Medulla oblongata (tissue), 1 donor: ENCODE data around the gene CPNE4.
A peak's percentile ranks its signal among the peaks of the same experiment; 100 is the strongest.
"Not testable (repeated sequence)": the region's sequence is repeated elsewhere in the genome, so short reads cannot be mapped to it uniquely, and the experiment has no call there.

Experiments
- DNase-seq: peaks from one replicate; pipeline ENCODE4 v3.0.0-alpha.2; 2015; ENCODE audit errors: extremely low spot score

CPNE4 gene

GRCh38 chr3:132016061-132017041 lies 18.5 kb downstream of the CPNE4 start:
- DNase-seq = no peak

DNA sequence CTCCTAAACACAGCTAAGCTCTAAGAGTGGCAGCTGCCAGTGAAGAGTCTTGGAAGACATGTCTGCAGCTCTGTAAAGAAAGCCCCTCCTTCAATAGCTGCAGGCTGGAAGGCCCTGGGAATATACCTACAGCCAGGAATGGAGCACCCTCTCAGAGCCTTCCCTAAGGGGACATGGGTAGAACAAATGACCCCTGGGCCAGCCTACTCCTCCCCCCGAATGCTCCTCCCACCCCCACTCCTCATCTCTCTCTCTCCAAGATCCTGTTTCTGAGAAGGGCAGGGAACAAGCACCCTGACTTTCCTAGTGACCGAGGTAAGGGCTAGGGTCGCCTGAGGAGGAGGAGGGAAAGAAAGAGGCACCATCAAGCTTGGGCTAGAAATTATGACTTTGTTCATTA lies 20.7 kb downstream of the CPNE4 start:
- DNase-seq = no peak

- no peak for DNase-seq
Observed at GRCh38 chr3:132009241-132009640, 25.6 kb downstream of the CPNE4 start.

DNA sequence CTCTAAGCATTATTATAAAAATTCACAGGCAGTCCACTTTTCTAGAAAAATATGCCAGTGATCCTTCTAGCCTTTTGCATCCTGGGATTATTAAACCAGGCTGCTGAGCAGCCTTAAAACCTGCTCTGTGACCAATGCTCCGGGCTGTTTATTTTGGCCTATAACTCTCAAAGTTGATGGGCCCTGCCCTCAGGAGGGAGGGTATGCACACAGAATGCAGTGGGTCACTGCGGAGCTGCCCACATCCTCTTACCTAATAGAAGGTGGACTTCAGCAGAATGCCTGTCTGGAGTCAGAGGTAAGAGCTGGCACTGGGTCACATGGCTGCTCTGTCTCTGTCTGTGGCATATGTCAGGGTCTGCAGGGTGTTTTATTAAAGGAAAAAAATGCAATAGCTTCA lies 26.0 kb downstream of the CPNE4 start:
- DNase-seq = no peak

GRCh38 chr3:132007617-132008016 lies 27.2 kb downstream of the CPNE4 start:
- DNase-seq = no peak

GRCh38 chr3:132006605-132007204 lies 28.1 kb downstream of the CPNE4 start:
- DNase-seq = peak; percentile 10

DNA sequence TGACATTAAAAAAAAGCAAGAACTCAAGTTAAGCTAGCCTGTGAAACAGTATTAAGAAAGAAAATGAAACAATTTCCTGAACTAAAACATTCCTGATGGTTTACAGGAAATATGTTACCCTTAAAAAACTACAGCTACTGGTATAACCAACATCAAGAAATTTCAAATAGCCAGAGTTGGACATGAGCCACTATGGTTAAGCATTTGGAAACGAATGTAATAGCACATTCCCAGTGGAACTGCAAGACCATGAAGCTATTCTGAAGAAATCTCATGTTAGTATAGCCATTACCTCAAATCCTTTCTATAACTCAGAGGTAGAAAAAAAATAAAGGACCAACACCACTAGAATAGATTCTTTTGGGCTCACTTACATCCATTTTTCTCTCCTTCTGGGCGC lies 30.2 kb downstream of the CPNE4 start:
- DNase-seq = no peak

DNA sequence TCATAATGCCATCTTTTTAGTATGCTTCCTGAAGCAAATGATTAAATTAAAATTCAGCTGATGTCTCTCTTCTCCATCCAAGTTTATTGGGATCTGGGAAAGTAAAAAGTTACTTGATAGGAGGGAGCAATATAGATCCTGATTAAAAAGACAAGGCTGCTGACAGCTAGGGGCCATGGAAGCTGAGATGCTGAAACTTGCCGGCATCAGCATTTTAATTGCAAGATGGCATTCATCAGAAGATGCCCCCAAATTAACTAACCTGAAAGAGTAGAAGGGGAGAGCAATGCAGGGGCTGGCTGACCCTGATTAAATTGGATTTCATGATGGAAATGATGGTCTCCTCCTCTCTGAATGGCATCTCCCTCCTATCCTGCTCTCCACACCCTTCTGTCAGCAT lies 31.1 kb downstream of the CPNE4 start:
- no peak for DNase-seq

GRCh38 chr3:132001999-132002398 lies 32.8 kb downstream of the CPNE4 start:
- no peak for DNase-seq

- no peak for DNase-seq
Observed at GRCh38 chr3:132001036-132001435, 33.8 kb downstream of the CPNE4 start.

- DNase-seq = no peak
Observed at GRCh38 chr3:131998027-131998426, 36.8 kb downstream of the CPNE4 start.

- no peak for DNase-seq
Observed at GRCh38 chr3:131995891-131996290, 38.9 kb downstream of the CPNE4 start.

GRCh38 chr3:131989318-131989717 lies 45.5 kb downstream of the CPNE4 start:
- DNase-seq = no peak

- DNase-seq = no peak
Observed at GRCh38 chr3:131988209-131988608, 46.6 kb downstream of the CPNE4 start.

DNA sequence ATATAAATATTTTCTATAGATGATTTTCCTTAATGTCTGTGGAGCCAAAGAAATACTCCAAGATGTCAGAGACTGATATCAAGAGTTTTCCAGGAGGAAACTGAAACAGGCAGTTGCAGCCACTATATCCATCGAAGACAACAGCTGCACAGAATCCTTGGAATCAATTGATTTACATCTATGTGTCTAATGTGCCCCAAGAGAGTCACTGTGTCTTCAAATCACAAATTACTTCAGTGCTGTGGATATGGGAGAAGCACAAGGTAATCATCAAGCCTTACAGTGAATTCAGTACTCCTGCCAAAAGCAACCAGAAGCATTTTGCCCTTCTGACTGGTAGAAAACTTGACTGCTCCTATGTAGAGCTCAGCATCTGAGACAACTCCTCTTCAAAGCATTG lies 51.1 kb downstream of the CPNE4 start:
- no peak for DNase-seq

DNA sequence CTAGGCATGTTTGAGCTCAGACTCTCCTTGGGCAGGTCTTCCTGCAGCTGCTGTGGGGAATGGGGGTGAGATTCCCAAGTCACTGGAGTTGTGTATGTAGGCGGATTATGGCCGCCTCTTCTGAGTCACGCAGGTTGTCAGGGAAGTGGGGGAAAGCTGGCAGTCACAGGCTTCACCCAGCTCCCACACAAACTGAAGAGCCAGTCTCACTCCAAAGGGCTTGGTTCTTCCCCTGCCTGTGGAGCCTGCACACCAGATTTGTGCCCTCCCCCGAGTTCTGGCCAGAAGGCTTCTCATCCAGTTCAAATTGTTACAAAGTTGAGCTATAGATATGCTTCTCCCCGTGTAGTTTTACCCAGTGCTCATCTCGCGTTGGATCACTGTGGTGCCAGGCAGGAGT lies 53.5 kb downstream of the CPNE4 start:
- no peak for DNase-seq

GRCh38 chr3:131976448-131976847 lies 58.4 kb downstream of the CPNE4 start:
- no peak for DNase-seq

DNA sequence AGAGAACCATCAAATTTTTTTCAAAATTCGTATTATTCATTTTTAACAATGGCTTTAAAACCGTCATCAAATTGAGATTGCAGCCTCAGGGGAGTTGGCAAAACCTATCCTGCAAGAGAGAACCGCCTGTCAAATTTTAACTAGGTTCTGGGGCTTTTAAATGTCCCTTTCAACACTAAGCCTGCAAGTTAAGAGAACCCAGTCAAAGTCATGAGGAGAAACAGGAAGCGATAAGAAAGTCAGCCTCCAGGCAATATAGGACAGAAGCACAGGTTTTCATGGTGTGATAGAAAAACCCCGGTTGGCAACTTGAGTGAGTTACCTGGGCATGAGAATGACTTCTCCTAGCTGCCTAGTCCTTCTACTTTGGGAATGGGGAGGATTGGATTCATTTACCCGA lies 59.8 kb downstream of the CPNE4 start:
- no peak for DNase-seq

- DNase-seq = no peak
Observed at GRCh38 chr3:131973731-131974130, 61.1 kb downstream of the CPNE4 start.

DNA sequence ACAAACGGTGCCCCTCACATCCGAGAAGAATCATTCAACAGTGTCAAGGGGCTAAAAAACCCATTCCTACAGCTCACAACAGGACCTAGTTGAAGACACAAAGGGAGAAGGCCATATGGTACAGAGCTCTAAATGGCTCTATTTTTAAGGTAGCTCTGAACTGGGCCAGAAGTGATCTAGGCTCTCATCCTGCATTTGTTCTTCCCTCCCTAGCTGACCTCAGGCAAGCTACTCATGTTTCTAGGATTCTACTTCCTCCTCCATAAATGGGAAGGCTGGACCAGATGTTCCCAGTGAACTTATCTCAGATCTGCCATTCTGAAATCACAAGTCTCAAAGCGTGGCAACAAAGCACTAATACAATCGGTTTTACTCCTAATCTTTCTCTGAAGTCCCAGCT lies 62.3 kb downstream of the CPNE4 start:
- no peak for DNase-seq

DNA sequence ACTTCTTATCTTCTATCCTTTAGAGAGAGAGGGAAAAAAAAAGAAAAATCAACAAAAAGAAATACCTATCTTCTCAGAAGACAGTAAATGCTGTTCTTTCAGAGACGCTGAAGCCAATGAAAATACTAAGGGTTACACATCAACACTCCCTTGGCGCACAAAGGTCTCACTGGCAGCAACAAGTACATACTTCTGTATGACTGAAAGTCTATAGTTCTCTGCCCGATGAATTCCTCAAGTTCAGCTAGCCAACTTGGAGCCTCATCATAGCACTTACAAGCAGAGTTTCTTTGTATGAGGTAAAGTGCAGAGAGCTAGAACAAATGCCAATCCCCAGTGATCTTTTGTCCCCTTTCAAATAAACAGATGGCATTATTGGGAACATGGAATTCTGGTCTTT lies 62.7 kb downstream of the CPNE4 start:
- DNase-seq = no peak

DNA sequence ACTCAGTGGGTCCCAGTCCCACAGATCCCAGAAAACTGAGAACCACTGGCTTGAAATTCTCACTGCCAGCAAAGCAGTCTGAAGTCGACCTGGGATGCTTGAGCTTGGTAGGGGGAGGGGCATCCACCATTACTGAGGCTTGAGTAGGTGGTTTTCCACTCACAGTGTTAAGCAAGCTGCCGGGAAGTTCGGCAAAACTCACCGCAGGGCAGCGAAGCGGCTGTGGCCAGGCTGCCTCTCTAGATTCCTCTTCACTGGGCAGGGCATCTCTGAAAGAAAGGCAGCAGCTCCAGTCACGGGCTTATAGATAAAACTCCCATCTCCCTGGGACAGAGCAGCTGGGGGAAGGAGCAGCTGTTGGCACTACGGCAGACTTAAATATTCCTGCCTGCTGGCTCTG lies 71.4 kb downstream of the CPNE4 start:
- not testable (repeated sequence) for DNase-seq

DNA sequence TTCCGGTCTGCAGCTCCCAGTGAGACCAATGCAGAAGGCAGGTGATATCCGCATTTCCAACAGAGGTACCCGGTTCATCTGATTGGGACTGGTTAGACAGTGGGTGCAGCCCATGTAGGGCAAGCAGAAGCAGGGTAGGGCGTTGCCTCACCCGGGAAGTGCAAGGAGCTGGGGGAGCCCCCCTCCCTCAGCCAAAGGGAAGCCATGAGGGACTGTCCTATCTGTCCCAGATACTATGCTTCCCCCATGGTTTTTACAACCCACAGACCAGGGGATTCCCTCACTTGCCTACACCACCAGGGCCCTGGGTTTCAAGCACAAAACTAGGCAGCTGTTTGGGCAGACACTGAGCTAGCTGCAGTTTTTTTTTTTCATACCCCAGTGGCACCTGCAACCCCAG lies 71.8 kb downstream of the CPNE4 start:
- DNase-seq = no peak
